ENCODE measurements around the gene UPK3A. TPM values are rescaled to one million over a fixed set of nuclear protein-coding genes. Genes with fewer than 3 reads are reported as not detected.

UPK3A gene
- total RNA-seq, 6 experiments from 2014 or later: not detected

Other genes starting within 250 kb of the UPK3A start
- gene NUP50, start 121.0 kb upstream of the UPK3A start, total RNA-seq: 10 to 100 TPM; 26.4 to 57.2 (median 31.4) TPM
- 10 to 100 TPM; 24.5 to 57.9 (median 40.8) TPM for gene KIAA0930, start 44.1 kb upstream of the UPK3A start, total RNA-seq
- 10 to 100 TPM in 4 of 6 experiments, 1 to 10 TPM in 2; 5.6 to 43.0 (median 17.3) TPM for gene FAM118A, start 25.0 kb downstream of the UPK3A start, total RNA-seq
- gene SMC1B, start 128.7 kb downstream of the UPK3A start, total RNA-seq: not detected
- under 1 TPM in 2 of 6 experiments, not detected in 4; 0.18 to 0.87 TPM for gene RIBC2, start 128.7 kb downstream of the UPK3A start, total RNA-seq
- 1 to 10 TPM; 1.6 to 6.6 (median 3.4) TPM for gene FBLN1, start 217.9 kb downstream of the UPK3A start, total RNA-seq